Epithelial cell of prostate (primary cell): ENCODE data around the gene FAM89A.
"Not testable (repeated sequence)": the region's sequence is repeated elsewhere in the genome, so short reads cannot be mapped to it uniquely, and the experiment has no call there.

Experiments
- DNase-seq: peaks from one replicate; pipeline ENCODE4 v3.0.0-alpha.2; 2011; ENCODE audit warnings: low read depth, low spot score
- H3K27ac ChIP-seq: fragments of 450-650 bp; 2 replicates; pipeline ENCODE4 v1.5.1; 2017; ENCODE audit warnings: mild to moderate bottlenecking

The FAM89A gene

DNA sequence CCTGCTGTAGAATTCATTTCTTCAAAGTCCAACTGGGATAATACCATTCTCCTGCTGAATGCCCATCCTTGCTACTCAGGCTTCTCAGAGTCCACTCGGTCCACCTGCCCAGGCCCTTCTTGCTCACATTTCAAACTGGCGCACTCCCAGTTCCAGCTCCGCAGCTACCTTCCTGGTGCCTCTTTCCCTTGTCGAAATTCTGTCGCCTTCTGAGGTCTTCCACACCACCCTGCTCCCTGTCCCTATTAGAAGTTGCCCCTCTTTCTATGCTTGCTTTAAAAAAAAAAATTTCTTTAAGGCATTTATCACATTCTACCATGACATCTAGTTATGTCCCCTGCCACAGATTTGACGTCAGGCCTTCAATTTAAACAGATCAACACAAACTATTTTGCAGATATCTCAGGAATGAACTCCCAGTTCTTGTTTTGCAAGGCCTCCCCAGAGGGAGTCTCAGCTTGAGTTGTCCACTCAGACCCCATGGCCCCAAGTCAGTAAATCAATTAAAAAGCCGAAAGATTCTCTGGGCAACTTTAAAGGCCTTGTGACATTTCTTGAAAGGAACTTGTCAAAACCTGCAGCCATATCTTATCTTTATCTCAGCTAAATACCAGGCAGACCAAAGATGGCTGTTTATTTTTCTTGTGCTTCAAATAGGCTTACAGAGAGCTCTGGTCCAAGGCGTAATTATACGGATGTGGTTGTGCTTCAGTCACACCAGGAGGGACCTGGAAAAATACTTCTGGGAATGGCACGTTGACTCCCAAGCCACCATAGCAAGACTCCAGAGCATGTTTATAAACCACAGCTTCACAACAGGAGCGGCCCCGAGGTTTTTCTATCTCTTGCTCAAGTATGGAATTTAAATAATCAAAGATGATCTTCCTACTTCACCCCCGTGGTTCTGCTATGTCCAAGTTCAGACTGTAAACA, 2.2 kb downstream of the FAM89A start:
- no peak for DNase-seq
- H3K27ac ChIP-seq = no peak overlapping the region

DNA sequence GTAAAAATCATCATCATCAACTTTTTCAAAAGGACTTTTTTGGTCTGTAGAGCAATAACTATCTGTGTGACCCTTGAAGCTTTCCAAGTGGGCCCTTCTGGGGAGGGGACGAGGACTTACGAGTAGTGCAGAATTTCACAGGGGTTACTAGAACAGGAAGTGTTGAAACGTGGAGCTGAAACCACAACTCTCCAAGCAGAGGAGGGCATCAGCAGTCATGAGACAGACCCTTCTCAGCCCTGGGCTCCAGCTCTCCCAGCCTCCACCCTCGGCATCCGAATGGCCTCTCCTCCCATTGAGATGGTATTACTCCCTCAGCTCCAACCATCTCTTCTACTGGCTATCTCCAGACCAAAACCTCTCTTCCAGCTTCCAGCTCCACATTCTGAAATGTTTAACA, 3.6 kb downstream of the FAM89A start:
- DNase-seq = no peak
- H3K27ac ChIP-seq = no peak overlapping the region

DNA sequence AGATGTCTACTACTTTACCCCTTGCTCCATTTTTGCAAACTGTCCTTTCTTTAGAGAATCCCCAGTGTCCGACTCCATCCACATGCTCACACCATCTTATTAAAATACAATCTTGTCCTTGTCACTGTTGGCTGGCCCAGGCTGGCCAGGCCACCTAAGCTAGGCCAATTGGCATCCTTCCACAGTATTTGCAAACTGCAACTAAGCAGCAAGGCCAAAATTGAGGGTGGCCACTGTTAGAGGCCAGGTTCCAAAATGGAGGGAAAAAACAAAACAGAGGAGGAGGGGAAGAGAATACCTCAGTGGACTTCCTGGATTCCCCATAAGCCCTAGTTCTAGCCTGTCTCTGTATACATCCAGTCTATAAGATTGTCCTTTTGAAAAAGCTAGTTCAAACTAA, 4.3 kb downstream of the FAM89A start:
- no peak for DNase-seq
- H3K27ac ChIP-seq = no peak overlapping the region

DNA sequence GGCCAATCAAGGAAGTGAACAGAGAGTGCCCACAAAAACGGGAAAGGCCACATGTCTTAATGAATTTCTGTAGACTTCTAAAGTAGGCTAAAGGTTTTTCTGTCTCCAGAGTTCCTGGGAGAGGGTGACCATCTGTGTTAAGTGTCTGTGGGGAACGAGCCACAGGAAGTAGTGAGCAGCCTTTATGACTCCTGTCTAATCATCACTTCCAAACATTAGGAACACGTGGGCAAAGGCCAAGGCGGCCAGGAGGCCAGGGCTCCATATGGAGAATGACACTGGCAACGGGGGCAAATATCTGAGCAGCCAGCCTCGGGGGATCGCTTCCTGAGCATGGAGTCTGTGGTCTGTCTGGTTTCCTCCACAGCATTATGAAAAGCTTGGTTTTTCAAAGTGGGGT, 7.1 kb downstream of the FAM89A start:
- no peak for DNase-seq
- no peak overlapping the region for H3K27ac ChIP-seq

DNA sequence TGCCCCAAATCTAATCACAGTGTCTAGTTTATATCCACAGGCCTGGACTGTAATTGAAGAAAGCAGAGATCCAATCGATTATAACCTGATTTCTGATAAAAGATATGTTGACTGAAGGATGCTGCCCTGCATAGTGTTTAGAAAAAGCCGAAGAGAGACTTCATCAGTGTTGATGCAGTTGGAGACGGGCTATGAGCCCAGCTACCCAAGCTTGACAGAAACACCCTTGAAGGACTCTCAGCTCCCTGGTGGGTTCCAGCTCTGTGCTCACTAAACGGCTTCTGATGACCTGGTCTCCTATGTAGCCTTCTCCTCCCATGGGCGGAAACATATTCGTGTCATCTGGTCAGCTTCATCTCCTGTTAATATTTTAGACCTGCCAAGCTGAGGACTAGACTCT, 10.2 kb downstream of the FAM89A start:
- H3K27ac ChIP-seq = no peak overlapping the region
- DNase-seq = no peak

DNA sequence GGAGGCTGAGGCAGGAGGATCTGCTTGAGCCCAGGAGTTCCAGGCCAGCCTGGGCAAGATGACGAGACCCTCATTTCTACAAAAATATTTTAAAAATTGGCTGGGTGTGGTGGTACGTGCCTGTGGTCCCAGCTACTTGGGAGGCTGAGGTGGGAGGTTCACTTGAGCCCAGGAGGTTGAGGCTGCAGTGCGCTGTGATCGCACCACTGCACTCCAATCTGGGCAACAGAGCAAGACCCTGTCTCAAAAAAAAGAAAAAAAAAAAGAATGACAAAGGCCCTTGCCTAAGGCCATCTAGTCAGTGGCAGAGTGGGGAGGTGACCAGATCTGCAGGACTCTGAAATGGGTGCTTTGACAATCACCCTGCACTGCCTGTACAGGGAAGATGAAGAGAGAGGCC, 10.8 kb downstream of the FAM89A start:
- DNase-seq, H3K27ac ChIP-seq: not testable (repeated sequence)

DNA sequence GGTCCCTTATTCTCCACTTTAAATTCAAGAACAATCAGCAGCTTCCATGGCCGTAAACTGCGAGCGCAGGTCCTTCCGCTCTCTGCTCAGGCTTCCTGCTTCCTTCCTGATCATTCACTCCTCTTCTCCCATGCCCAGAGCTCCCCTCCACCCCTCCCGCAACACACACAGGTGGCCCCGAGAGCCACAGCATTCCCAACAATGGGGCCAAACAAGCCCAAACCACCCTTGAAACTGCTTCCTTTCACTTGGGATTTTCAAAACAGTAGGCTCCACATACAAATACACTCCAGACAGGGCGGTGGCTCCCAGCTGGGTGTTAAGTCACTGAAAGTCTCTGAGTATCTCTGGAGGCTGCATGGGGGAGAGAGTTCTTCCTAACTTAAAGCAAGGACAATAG, 11.4 kb downstream of the FAM89A start:
- no peak for DNase-seq
- no peak overlapping the region for H3K27ac ChIP-seq

DNA sequence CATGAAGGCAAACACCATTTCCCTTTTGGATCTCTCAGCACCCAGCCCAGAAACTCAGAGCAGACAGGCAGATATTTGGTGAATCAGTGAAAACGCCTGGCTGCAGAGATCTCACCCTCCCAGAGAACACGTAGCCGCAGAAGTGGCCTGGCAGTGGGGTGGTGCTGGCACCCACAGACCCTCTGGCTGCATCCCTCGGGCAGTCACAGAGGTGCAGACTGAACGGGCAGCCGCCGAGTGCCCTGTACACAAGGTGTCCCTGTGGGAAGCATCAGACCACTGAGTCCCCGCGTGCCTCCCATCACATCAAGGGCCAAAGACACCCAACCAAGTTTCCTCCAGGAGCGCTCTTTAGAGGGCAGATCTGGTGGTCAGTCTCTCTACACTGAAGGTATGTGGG, 12.1 kb downstream of the FAM89A start:
- DNase-seq = no peak
- no peak overlapping the region for H3K27ac ChIP-seq

DNA sequence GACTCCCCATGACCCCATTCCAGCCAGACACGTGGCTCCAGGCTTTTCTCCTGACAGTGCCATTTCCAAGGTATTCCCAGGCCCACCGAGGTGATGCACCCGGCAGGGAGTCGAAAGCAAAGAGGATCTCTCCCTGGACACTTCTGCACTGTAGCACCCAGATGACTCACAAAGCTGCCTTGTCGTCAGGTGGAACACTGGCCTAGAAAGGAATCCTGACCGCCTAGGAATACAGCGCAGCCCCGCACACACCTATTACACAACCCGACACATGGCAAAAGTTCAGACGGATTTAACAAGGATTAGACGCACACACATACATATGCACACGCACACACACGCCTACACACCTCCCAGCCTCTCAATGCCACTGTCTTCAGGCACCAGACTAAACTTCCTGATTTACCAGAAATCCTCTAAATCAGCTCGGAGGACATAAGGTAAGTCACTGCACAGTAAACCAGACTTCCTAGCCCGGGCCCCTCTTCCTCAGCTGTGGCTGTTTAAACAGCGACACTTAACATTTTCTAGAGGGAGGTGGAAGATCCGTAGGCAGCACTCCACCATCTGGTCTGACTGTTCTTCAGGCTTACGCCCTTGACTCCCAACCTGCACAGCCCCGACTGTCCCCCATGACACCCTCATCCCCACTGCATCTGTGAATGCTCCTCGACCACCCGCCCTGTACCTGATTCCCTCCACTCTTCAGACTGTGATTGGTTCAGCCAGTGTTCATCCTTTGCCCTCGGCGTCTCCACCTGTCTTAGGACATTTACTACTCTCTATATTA, 12.7 kb downstream of the FAM89A start:
- no peak for DNase-seq
- H3K27ac ChIP-seq = no peak overlapping the region

DNA sequence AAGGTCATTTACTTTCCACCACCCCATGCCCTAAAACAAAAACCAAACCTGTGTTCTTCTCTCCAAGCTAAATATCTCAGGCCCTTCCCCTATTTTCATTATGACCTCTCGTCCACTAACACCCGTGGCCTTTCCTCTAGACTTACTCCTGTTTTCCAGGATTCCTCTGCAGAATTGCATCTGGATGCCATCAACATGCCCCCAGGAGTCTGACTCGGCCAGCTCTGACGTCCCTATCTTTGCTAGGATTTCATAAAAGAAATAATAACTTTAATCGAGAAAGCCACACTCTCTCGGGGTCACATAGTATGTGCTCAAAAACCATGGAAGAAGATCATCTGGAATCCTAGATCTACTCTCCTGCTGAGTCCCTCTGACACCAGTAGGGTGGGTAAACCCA, 13.5 kb downstream of the FAM89A start:
- DNase-seq = no peak
- no peak overlapping the region for H3K27ac ChIP-seq

DNA sequence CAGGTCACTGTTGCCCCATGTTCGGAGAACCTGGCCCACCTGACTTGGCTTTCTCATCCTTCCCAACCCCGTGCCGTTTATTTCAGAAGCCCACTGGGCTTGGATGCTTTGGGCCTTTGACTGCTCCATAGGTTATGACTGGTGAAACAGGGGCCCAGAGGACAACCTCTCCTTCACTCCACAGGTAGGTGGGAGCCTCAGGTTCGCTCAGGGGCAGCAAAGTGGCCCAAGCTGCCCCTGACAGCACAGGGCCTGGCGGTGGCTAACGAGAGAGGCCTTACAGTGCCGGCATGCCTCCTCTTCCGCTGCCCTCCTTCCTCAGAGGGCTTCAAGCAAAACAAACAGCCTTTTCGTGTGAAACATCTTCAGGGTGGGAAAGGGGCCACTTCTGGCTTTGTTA, 16.9 kb downstream of the FAM89A start:
- H3K27ac ChIP-seq = no peak overlapping the region
- no peak for DNase-seq

DNA sequence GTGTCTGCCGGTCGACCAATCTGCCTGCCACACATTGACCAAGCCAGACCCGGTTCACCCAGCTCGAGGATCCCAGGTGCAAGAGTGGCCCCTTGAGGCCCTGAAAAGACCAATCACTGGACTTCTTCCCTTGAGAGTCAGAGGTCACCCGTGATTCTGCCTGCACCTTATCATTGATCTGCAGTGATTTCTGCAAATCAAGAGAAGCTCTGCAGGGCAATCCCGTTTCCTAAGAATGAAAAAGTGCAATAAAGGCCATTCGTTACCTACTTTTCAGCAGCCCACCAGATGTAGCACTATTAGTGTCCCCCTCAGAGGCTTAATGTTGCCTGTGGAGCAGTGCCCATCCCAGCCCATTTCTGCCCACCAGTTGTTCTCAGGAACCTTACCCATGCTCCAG, 17.5 kb downstream of the FAM89A start:
- not testable (repeated sequence) for DNase-seq, H3K27ac ChIP-seq

DNA sequence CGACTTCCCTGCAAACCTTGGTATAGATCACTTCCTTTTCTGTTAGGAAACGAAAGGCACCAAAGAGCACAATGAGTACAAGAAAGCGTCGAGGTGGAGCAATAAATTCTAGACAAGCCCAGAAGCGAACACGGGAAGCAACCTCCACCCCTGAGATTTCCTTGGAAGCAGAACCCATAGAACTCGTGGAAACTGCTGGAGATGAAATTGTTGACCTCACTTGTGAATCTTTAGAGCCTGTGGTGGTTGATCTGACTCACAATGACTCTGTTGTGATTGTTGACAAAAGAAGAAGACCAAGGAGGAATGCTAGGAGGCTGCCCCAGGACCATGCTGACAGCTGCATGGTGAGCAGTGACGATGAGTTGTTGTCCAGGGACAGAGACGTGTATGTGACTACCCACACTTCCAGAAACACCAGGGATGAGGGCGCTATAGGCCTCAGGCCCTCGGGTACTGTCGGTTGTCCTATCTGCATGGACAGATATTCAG, 18.5 kb downstream of the FAM89A start:
- DNase-seq = no peak
- H3K27ac ChIP-seq = no peak overlapping the region

DNA sequence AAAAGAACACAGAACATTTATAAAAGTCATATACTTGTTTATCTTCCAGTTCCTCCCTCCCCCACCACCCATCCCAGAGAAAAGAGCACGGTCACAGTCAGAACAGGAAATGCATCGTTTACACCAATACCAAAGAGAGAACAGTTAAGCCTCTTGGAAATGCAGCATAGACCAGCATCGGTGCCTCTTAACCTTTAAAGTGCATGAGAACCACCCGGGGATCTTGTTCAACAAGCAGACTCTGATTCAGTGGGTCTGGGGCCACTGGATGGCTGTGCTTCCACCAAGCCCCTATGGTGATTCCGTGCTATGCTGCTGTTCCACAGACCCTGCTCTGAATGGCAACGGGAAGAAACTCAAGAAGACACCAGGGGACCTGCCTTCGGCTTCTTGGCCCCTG, 19.2 kb downstream of the FAM89A start:
- DNase-seq = no peak

DNA sequence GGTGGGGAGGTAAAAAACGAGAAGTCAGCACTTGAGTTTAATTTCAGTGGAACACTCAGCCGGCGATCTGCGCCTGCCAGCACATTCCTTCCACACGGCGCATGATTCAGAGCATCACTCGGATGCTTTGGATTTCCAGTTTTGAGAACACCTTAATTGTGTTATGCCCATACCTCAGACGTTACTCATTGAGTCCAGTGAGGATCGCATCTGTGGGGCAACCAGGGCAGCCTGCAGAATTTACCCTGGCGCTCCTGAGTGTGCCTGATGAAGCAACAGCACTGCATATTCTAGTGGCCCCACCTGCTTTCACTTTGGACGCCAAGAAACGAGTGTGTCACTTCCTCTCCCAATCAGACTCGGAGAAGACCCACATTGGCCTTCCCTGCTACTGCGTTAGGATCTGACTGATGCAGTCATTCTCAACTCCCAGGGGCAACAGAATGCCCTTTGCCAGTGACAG, 19.9 kb downstream of the FAM89A start:
- no peak for DNase-seq
- H3K27ac ChIP-seq = peak overlapping the region; percentile 38

More for the DNA sequence above, 19.2 kb downstream of the FAM89A start:
- H3K27ac ChIP-seq = peak overlapping the region; percentile 38

DNA sequence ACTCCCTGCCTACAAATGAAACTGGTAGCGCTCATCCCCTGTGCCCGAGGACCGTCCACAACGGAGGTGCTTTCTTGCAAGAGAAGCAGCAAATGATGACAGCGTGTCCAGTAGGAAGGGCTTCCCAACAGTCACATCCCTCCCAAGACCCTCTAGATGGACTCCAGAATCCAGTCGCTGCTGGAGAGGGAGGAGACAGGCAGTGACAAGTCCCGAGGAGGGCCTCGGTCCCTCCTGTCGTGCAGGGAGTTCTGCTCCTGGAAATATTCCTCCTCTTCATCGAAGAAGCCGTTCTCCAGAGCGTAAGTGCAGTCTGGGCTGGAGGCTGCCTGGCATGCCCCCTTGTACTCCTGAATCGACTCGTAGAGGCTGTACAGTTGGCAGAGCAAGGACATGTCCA, 20.3 kb downstream of the FAM89A start:
- no peak for DNase-seq
- H3K27ac ChIP-seq = peak overlapping the region; percentile 9

DNA sequence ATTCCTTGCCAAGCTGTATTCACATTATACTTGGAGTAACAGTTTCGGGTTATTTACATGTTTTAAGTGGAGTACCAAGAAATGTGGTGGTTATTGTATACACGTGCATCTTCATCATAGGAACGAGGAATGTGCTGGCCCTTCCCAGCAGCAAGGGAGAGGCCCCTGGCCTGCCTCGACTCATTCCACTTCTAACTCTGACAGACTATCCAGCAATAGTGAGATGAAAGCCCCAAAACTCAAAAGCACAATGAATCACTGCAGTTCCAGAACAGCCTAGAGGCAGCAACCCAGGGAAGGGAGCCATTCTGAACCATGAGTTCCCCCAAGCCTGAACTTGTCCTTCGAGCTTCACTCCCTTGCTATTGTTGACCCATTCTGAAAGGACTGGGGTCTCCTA, 23.1 kb downstream of the FAM89A start:
- peak; percentile 60 for DNase-seq
- peak overlapping the region; percentile 76 for H3K27ac ChIP-seq

DNA sequence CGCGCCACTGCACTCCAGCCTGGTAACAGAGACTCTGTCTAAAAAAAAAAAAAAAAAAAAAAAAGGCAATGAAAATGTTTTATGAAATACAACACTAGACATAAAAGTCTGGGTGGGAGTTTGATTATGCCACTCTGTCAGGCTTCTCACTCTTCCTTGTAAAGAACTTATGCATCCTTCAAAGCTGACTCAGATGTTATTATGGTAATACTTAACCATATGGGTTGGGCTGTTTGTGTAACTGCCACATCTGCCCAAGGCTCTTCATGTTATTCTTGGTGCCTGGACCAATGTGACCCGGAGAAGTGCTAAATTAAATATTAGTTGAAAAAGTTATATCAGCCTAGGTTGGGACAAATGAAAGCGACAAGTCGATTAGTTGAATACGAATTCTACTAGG, 23.8 kb downstream of the FAM89A start:
- peak; percentile 34 for DNase-seq
- H3K27ac ChIP-seq = peak overlapping the region; percentile 76

DNA sequence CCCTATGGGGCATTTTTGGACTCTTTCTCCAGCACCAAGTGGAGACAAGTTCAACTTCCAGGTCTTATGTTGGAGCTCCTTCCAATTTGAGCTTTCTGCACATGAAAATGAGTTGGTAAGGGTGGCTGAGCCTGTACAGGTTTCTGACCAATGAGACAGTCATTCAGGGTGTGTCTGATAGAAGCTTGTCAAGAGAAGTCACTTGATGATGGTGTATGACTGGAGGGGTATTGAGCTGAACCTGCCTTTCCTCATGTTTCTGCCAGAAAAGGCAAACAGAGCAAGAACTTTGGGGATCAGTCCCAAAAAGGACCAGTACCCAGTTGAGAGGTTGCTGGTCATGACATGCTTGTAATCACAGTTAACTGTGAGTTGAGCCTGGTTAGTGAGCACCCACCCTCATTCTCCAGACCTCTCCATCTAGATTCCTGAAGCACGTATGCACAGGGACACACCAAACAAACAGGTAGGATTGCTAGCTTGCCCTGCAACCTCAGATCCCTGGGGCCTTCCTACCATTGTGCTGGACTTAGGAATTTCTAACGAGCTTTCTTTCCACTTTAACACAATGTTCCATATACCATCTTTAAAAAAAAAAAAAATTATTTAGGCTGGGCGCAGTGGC, 26.6 kb downstream of the FAM89A start:
- peak overlapping the region; percentile 73 for H3K27ac ChIP-seq
- DNase-seq = no peak

DNA sequence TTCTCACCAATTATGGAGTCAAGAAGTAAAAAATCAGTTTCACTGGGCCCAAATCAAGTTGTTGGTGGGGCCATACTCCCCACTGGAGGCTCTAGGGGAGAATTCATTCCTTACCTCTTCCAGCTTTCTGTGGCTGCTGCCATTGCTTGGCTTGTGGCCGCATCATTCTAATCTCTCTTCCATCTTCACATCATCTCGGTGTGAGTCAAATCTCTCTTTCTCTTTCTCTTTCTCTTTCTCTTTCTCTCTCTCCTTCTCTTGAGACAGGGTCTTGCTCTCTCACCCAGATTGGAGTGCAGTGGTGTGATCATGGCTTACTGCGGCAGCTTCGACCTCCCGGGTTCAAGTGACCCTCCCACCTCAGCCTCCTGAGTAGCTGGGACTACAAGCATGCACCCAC, 28.1 kb downstream of the FAM89A start:
- DNase-seq = no peak
- H3K27ac ChIP-seq = no peak overlapping the region

DNA sequence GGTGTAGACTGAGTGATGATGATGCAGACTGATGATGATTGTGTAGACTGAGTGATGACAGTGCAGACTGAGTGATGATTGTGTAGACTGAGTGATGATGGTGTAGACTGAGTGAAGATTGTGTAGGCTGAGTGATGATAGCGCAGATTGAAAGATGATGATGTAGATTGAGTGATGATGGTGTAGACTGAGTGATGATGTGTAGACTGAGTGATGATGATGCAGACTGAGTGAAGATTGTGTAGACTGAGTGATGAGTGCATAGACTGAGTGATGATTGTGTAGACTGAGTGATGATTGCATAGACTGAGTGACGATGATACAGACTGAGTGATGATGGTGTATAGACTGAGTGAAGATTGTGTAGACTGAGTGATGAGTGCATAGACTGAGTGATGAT, 28.7 kb downstream of the FAM89A start:
- H3K27ac ChIP-seq = no peak overlapping the region
- DNase-seq = no peak
